NCI-H1048 (cell line): ENCODE measurements around the gene GSTT4.
"Not testable (repeated sequence)": the region's sequence is repeated elsewhere in the genome, so short reads cannot be mapped to it uniquely, and the experiment has no call there.

Experiments
- DNase-seq: peaks from one replicate; lab custom pipeline; 2025; lab: John Stamatoyannopoulos, UW

Gene GSTT4

DNA sequence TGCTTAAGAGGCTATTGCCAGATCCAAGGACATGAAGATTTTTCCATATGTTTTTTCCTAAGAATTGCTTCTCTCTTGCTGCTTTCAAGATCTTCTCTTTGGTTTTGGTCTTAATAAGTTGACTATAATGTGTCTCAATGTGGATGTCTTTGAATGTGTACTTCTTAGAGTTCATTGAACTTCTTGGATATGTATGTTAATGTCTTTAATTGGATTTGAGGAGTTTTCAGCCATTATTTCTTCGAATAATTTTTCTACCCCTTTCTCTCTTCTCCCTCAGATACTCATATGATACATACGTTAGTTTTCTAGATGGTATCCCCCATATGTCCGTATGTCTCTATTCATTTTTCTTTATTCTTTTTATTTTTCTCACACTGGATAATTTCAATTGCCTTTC, 19.1 kb upstream of the GSTT4 start:
- no peak for DNase-seq

DNA sequence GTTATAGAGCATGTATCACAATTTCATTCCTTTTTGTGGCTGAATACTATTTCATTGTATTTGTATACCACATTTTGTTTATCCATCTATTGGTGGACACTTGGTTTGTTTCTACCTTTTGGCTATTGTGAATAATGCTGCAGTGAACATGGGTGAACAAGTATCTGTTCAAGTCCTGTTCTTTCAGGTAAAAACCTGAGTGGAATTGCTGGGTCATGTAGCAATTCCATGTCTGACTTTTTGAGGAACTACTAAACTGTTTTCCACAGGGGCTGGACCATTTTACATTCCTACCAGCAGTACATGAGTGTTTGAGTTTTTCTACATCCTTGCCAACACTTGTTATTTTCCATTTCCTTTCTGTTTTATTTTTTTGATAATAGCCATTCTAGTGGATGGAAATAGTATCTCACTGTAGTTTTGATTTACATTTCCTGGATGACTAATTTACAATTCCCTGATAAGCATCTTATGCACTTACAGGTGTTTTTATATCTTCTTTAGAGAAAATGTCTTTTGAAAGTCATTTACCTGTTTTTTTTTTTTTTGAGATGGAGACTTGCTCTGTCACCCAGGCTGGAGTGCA, 18.0 kb upstream of the GSTT4 start:
- DNase-seq, result no peak

DNA sequence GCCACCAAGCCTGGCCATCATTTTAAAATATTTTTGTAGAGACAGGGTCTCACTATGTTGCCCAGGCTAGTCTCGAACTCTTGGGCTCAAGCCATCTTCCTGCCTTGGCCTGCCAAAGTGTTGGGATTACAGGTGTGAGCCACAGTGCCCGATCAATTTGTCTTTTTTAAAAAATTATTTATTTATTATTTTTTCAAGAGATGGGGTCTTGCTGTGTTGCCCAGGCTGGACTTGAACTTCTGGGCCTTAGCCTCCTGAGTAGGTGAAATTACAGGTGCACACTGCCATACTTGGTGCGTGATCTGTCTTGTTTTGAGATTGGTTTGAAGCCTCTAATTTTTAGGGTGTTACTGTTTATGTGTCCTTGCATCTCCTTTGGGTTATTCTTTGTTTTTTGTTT, 16.1 kb upstream of the GSTT4 start:
- DNase-seq, result no peak

DNA sequence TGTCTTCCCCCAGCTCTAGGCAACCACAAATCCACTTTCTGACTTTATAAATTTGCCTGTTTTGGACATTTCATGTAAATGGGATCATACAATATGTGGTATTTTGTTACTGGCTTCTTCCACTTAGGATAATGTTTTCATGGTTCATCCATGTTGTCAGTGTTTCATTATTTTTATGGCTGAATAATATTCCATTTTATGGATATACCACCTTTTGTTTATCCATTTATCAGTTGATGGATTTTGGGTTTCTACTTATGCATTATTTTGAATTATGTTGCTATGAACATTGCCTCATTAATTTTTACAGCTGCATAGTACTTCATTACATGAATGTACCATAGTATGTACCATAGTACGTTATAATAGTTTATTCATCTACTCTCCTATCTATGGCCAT, 10.9 kb upstream of the GSTT4 start:
- DNase-seq, result no peak

DNA sequence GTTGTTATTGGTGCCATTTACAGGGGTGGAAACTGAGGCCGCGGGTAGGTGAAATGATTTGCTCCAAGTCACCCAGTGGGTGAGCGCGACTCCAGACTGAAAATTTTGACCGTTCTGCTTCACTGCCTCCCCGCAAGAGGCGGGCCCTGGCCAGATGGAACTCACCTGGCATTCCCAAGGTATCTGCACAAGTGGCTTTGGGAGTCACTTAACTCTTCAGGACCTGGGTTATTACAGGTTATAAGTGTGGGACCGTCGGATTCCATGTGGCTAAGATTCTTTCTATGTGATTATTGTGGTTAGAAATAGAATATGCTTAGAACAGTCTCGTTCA, 6.4 kb upstream of the GSTT4 start:
- DNase-seq, result no peak

DNA sequence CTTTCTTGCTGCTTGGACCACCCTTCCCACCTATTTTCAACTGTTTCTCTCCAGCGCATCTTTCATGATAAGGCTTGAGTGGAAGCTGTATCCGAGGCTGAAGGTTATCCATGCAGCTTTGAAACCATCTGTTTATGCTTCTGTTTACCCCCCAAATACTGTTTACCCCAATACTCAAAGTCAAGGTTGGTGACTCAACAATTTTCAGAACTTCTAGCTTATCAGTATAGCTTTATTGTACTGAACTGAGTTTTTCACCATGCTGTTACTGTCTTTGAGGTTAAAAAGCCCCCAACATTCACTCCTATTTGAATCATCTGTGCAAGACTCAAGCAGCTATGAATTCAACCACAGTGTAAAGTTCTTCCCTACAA, 4.8 kb upstream of the GSTT4 start:
- DNase-seq, result no peak

DNA sequence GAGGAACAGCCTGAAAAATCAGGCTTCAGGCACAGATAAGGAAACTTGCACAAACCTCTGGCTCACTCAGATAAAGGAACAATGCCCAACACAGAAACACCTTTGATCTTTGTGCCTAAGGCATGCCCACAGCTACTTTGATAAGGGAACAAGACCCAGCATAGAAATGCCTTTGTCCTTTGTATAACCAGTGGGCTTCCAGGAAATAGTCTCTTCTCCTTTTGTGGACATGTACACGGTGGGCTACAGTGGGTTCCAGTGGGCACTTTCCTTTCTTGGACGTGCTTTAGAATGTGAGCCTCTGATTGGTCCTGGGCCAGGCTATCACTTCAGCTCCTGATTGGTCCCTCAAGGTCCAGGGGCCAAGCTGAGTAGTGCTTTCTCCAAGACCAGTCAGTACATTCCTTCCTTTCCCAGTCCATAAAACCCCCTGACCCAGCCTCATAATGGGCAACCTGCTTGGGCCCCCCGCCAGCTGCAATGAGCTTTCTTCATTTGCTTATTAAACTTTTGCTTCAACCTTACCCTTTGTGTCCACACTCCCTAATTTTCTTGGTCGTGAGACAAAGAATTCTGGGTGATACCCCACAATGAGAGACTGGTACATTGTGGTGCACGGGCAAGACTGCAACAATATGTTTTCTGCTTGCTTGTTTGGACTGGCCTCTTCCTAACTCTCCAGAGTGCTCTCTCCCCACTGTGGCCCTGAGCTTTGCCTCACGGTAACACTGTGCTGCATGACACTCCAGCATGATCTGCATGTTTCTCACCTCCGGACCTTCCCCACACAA, 4.2 kb upstream of the GSTT4 start:
- no peak for DNase-seq

DNA sequence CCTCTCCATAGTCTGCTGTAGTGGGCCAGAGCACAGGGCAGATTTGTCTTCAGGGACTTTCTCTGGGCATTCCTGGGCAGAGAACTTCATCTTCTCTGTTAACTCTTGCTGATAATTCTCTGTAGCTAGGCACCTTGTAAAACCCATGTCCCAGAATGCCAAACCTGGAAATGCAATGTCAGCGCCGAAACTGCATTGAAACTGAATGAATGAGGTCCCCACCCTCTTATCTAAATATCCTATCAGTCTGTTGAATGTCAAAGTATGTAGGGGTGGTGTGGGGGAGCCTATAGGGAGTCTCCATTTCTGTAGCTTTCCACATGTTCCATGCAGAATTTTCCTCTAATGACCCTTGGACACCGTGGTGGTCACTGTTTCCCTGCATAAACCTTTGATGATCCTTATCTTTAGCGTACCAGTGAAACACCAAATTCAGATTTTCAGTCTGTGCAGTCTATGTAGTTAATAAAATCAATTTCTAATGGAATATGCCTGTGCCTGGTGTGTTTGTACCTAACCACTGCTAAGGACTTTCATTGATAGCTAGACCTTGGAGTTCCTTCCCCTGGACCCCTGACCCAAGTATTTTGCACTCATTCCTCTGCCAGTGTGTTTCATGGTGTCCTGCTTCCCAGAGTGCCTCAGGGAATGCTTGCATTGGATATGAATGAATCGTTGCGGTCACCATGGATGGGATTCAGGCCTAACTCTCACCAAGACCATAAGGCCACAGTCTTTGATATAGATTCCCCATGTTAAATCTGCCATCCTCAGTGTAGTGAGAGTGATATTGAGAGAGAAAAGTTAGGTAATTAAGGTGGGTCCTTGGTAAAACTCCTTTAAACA, 3.4 kb upstream of the GSTT4 start:
- no peak for DNase-seq

DNA sequence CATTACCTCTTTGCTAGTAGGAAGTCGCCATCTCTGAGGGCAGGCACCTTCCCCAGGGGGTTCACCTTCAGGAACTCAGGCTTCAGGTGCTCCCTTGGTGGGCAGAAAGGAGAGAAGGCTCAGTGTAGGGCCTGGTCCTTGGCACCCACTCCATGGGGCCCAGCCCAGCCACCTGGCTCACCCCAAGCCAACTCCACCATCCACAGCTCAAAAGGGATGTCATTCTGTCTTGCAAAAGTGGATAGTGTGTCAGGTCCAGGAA, 2.7 kb upstream of the GSTT4 start:
- no peak for DNase-seq

DNA sequence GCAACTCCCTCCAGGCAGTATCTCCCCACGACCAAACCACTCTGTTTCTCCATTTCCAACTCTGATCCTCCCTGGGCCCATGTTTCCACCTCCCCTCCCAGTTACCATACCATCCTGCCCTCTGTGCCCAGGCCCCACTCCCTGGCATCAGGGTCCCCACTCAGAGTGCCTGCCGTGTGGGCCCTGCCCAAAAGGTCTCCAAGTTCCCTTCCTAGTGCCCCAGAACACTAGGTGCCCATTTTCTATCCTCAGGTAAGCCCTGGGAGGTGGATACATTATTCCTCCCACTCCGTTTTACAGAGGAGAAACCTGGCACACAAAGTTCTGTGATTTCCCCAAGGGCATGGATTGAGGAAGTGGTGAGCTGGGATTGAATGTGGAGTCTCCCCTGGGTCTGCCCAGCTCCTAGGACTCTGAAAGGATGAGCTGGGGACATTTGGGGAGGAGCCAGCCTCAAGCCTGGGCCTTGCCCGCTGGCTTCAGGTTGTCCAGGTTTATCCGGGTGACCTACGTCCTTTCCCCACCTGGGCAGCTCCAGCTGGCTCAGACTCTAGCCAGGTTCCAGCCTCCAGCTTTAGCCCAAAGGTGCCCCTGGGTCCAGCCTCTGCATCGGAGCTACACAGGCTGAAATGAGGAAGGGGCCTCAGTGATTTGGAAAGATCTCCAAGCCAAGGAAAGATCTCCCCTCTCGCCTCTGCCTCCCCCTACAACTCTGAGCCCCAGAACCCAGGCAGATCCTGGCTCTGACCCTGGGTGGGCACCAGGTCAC, 2.2 kb upstream of the GSTT4 start:
- DNase-seq, result no peak

DNA sequence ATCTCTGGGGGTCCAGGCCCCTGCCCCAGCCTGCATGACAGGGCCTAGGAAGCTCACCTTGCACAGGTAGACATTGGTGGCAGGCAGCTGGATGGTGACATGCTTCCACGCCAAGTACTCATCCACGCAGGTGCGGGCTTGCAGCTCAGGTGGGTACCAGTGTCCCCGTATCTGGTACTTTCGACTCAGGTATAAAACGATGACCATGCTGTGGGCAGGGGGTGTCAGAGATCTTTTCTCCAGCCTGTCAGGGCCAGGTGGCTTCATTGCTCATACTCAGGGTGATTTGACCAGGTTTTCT, 1.6 kb upstream of the GSTT4 start:
- no peak for DNase-seq

DNA sequence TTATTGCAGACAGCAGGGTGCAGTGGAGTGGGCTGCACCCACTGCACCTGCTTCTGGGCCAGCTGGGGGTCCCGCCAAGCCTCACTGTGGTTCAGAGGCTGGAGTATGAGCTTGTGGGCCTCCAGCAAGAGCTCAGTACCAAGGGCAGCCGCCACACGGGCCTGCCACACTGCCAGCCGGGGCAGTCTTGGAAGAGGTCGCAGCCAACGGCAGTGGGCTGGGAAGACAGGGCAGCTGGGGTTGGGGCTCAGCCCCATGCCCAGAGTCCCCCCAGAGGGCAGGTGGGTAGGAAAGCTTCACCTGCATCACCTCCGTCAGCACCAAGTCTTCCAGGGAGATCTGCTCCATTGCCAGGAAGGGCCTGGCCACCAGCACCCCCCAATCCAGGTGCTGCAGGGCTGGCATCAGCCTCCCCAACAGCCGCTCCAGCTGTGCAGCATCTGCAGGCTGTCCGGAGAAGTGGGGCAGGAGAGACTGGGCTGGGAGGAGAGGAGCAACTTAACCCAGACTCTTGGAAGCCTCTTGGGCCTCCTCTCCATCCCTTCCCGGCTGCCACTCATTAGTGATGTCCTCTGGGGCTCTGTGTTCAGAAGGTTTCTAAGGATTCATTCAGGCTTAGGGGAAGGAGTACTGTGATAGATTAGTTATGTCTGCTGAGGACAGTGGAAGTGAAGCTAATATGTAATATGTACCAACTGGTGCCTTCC, 1.1 kb upstream of the GSTT4 start:
- no peak for DNase-seq

DNA sequence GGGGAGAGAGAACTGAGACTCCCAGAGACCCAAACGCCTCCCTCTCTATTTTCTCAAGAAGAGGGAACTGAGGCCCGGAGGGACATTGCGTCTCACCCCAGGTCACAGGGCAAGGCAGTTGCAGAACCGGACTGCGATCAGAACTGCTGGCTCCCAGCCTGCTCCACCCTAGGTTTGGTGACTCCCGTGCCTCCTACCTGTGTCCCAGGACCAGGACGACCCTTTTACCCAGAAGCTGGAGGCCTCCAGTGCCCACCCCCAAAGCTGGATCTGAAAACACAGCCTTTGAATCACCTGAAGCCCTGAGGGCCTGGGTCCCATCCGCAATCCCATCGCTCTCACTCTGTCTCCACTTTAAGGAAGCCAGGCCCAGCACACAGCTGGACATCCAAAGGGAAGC, 1.4 kb downstream of the GSTT4 start:
- no peak for DNase-seq

DNA sequence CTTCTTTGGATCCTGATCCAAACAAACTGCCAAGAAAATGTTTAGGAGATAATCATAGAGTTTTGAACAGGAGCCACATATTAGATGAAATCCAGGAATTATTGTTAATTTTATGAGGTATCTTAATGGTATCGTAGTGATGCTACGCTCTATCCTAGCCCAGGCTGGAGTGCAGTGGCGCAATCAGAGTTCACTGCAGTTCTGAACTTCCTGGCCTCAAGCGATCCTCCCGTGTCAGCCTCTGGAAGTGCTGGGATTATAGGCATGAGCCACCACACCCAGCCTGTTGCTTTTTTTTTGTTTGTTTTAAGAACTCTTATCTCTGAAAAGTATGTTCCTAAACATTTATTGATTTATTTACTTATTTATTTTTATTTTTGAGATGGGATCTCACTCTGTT, 2.4 kb downstream of the GSTT4 start:
- DNase-seq, result no peak

DNA sequence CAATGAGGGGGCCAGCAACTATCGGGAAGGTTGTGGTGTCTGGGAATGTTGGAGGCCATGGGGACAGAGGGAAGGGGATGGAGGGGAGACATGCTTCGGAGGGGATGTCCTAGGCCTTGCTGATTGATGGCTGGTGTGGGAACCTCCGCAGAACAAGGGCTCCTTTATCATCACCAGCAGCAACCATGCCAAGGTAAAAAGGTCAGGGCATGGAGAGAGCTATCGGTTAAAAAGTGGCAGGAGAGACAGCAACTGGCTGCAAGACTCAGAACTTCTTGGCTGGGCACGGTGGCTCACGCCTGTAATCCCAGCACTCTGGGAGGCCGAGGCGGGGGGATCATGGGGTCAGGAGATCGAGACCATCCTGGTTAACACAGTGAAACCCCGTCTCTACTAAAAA, 3.0 kb downstream of the GSTT4 start:
- DNase-seq, result no peak

DNA sequence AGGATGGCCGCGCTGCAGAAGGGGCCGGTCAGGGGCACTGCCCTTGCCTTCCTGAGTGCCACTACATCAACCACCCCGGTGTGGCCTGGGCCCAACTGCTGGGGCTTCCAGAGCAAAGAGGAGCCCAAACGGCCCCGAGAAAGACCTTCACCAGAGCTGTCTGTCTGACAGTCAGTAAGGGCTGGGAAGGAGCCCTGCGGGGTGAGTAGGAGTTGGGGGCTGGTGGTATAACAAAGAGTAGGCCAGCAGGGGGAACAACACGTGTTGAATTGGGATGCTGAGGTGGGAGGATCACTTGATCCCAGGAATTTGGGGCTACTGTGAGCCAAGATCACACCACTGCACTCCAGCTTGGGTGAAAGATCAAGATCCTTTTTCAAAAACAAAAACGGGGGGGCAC, 3.9 kb downstream of the GSTT4 start:
- no peak for DNase-seq

DNA sequence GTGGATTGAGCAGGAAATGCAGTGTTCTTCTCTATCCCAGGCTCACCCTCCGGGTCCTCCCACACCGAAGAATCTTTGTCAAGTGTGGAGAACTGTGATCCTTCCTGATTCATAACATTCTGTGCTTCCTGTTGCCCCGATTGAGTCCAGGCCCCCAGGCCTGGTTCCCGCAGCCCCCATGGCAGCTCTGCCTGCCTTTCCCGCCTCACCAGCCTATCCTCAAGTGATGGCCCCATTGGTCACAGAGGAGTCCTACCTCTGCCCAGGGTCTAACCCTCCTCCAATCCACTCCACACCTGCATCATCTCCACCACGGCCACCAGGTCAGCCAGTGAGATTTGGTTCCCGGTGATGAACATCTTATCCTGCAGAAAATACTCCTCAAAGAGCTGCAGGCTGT, 5.5 kb downstream of the GSTT4 start:
- DNase-seq, result not testable (repeated sequence)

DNA sequence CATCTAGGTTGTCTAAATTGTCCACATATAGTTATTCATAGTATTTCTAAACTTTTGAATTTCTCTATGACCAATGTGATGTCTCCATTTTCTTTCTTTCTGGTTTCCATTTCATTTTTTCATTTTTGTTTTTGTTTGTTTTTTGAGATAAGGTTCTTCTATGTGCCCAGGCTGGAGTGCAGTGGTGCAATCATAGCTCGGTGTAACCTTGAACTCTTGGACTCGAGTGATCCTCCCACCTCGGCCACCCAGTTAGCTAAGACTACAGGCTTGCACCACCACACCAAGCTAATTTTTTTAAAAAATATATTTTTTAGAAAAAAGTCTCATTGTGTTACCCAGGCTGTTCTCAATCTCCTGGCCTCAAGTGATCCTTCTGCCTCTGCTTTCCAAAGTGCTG, 8.2 kb downstream of the GSTT4 start:
- DNase-seq, result no peak

DNA sequence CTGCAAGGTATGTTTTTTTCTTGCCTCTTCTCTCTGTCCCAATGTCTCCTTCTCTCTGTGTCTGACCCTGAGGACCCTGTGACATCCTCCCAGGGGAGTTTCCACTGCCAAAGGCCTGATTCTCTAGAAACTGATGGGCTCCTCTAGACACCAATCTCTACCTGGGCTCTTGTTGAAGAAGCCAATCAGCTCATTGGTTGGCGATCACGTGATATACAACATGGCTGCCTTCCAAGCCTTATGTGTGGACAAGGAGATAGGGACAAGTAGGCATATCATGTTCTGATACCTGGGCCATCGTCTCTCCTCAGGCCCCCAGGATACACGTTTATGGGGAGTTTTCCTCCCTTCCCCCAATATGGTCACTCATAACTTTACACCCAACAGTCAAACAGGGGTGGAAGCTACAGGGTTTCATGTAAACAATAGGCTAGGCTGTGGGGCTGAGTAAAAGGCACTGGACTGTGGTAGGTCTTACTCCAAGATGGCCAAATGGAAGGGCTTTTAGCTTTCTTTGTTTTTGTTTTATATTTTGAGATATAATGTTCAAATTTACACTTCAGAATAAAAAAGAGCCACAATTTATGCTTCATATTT, 11.6 kb downstream of the GSTT4 start:
- DNase-seq, result not testable (repeated sequence)

DNA sequence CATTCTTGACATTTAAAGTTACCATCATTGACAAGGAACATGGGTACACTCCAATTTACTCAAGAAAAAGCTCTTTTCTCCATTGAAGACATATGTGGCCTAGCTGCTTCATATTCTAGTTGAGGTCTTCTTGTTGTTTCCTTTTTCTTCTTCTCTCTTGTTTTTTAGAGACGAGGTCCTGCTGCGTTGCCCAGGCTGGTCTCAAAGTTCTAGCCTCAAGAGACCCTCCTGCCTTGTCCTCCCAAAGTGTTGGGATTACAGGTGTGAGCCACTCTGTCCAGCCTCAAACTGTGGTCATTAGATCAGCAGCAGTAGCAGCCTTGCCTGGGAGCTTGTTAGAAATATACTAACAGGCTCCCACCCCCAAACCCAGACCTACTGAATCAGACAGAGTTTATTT, 12.2 kb downstream of the GSTT4 start:
- DNase-seq, result not testable (repeated sequence)

DNA sequence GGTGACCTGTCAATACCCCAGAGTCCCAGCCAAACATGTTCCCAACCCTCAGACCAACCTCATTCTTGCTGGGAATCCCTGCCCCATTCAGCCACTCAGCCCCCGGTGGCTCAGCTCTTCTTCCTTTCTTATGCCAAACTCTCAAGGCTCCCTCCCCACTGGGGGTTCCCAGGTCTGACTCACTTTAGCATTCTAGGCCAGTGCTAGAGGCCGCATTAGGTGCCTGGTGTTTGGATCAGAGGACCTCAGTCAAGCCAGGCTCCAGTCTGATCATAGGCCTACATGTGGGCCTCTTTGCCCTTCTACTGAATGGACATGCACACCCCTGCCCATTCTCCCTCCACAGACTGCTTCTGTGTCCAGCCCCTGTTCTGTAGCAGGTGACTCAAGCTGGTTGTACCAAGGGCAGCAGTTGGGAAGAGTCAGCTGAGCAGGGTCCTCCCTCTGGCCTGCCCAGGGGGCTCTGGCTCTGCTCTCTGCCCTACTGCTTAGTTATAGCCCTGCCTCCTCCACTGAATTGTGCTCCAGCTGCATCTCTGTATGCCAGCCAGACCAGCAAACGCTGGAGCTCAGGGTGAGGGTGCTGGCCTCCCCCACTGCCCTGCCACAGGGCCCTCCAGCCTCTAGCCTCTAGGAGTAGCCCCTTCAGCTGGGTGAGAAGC, 15.5 kb downstream of the GSTT4 start:
- not testable (repeated sequence) for DNase-seq
